Measurements from ENCODE around the gene LRRC7.
"Not testable (repeated sequence)": the region's sequence is repeated elsewhere in the genome, so short reads cannot be mapped to it uniquely, and the experiment has no call there.

Gene LRRC7

DNA sequence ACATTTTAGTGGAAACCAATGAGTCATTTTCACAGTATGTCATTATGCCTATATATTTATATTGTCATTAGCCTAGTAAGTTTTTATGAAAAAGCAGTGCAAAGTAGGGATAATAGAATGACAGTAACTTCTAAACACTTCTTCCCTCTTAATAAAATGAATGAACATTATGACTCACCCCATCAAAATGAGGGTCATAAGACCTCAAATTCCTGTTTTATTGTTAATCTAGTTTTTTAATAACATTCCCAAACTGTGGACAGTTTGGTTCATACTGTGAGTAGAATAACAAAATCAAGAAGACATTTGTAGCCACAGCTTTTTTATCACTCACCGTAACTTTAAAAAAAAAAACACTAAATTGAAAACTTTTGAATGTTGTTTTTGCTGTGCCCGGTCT is 477.1 kb downstream of the LRRC7 start:
- H3K27ac ChIP-seq, result no peak overlapping the region
- TF ChIP-seq, protein P1, sequence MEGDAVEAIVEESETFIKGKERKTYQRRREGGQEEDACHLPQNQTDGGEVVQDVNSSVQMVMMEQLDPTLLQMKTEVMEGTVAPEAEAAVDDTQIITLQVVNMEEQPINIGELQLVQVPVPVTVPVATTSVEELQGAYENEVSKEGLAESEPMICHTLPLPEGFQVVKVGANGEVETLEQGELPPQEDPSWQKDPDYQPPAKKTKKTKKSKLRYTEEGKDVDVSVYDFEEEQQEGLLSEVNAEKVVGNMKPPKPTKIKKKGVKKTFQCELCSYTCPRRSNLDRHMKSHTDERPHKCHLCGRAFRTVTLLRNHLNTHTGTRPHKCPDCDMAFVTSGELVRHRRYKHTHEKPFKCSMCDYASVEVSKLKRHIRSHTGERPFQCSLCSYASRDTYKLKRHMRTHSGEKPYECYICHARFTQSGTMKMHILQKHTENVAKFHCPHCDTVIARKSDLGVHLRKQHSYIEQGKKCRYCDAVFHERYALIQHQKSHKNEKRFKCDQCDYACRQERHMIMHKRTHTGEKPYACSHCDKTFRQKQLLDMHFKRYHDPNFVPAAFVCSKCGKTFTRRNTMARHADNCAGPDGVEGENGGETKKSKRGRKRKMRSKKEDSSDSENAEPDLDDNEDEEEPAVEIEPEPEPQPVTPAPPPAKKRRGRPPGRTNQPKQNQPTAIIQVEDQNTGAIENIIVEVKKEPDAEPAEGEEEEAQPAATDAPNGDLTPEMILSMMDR (conservative IDR thresholded peaks at IDR 0.05; ENCODE audit: low read depth), result no peak
- ChIA-PET POLR2A (ENCODE audit: low non-redundant PET) (no interaction called here), CTCF (interaction anchor here (0.6 kb wide), 1 partner anchor 88 kb away, joined by 4 read pairs; no protein-coding TSS in a partner anchor)
- peak; percentile 53 for DNase-seq (ENCODE audit: low spot score)

DNA sequence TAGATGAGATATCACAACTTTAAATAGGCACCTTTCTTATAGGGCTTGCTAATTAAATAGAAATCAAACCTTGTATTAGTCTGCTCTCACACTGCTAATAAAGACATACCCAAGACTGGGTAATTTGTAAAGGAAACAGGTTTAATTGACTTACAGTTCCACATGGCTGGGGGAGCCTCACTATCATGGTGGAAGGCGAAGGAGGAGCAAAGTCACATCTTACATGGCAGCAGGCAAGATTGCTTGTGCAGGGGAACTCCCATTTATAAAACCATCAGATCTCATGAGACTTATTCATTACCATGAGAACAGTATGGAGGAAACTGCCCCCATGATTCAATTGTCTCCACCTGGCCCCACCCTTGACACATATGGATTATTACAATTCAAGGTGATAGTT is 477.9 kb downstream of the LRRC7 start:
- DNase-seq (ENCODE audit: low spot score); POLR2A ChIA-PET (ENCODE audit: low non-redundant PET); H3K27ac ChIP-seq; CTCF ChIA-PET: not testable (repeated sequence)

DNA sequence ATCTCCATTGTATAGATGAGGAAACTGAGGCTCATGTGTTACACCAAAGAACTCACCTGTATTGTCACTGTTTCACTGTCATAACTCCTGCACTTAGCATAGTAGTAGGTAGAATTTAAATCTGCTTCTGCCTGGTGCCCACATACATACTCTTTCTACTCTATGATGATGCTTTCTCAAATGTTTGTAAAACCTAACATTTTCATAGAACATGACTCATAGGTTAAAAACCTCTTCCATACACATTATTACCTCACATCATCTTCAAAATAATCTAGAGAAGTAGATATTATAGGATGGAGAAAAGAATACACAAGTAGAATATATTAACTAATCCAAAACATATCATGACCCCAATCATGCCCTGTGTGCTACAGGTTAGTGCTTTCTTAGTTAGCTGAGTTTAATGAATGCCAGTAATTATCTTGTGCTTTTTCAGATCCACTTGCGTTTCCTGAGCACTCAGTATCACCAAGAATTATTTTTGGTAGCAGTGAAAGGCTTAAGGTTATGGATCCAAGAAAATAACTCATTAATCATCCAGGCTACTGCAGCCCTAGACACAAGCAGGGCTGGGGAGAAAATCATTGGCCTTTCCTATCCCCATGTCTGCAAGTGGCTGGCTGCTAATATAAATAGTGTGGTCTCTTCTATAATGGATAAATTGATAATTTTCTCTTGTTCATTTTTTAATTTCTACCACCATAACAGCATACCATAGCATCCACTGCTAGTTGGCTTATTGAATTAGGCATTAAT is 480.8 kb downstream of the LRRC7 start:
- TF ChIP-seq, protein P1 (conservative IDR thresholded peaks at IDR 0.05; ENCODE audit: low read depth), result no peak
- DNase-seq (ENCODE audit: low spot score), result no peak
- ChIA-PET CTCF (no interaction called here), POLR2A (ENCODE audit: low non-redundant PET) (no interaction called here)
- no peak overlapping the region for H3K27ac ChIP-seq

DNA sequence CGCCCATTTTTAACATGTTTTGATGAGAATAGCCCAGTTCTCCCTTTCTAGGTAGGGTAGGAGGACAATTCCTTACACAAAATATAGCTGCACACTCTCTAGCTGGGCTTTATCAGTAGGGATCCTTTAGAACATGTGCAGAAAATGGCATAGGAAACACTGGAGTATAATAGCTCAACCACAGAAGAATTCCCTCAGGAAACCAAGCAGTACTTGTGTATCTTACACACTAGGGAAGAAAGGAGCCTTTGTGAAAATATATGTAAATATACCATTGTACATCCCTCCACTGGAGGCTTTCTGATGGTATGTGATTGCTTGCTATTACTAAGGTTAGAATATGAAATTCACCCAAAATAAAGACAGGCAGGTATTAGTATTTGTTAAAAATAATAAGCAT is 484.2 kb downstream of the LRRC7 start:
- TF ChIP-seq, protein P1 (conservative IDR thresholded peaks at IDR 0.05; ENCODE audit: low read depth), result no peak
- no peak overlapping the region for H3K27ac ChIP-seq
- ChIA-PET POLR2A (ENCODE audit: low non-redundant PET) (no interaction called here), CTCF (no interaction called here)
- no peak for DNase-seq (ENCODE audit: low spot score)

DNA sequence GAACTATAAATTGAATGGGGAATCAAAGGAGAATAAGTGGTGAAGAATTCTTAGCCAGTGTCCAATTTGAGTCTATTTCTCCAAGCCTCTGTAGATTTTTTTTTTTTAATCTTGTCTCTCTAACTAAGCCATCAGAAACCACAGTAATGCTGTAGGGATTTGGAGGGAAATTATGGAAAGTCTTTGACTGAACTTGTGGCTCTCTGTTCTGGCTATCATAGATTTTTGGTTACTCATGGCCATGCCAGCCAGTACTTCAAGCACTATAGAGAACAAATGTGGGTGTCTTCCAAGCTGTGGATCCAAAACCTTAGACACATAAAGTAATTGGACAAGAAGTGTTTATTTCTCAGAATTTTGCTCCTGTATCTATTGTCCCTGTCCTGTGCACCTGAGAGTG is 489.8 kb downstream of the LRRC7 start:
- CTCF ChIA-PET, result no interaction called here

DNA sequence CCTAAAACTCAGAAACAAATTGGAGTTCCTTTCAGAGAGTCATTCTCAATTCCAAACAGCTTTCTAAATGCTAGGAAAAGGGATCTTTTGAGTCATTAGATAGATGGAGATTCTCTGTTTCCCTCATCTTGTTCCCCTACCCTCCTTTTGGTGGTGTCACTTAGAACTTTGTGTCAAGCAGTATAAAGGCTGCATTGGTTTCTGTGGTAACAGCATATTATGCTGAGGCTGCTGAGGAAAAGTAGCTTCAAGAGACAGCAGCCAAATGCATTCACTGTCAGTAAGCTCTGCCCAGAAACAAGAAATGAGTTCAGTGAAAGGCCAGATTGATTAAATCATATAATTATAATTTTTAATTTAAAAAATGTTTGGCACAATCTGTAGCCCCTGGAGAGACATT is 493.5 kb downstream of the LRRC7 start:
- ChIA-PET POLR2A (ENCODE audit: low non-redundant PET) (no interaction called here), CTCF (no interaction called here)
- no peak overlapping the region for H3K27ac ChIP-seq
- TF ChIP-seq, protein P1 (conservative IDR thresholded peaks at IDR 0.05; ENCODE audit: low read depth), result no peak
- no peak for DNase-seq (ENCODE audit: low spot score)

More for the DNA sequence above, 489.8 kb downstream of the LRRC7 start:
- TF ChIP-seq, protein P1 (conservative IDR thresholded peaks at IDR 0.05; ENCODE audit: low read depth), result no peak
- H3K27ac ChIP-seq, result no peak overlapping the region
- DNase-seq (ENCODE audit: low spot score), result no peak
- POLR2A ChIA-PET (ENCODE audit: low non-redundant PET), result no interaction called here

DNA sequence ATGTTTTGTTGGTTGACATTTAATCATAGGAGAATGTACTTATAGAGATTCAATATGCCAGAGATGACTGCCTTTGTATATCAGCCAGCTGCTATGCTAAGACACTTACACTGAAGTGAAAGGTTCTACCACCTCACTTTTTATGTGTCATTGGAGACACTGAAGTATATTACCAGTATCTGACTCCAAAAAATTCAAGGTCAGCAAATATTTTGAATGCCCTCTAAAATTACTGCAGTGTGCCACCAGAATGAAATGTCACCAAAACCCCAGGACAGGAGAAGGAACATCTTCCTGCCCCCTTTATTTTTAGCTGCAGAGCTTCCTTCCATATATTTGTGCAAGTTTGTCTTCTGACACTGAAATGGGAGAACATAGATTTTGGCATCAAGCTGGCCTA is 496.1 kb downstream of the LRRC7 start:
- no peak for DNase-seq (ENCODE audit: low spot score)
- CTCF ChIA-PET, result interaction anchor here (0.6 kb wide), 2 partner anchors 986 to 1441 kb away, joined by 3 read pairs; no protein-coding TSS in a partner anchor
- TF ChIP-seq, protein P1 (conservative IDR thresholded peaks at IDR 0.05; ENCODE audit: low read depth), result no peak
- POLR2A ChIA-PET (ENCODE audit: low non-redundant PET), result no interaction called here
- no peak overlapping the region for H3K27ac ChIP-seq
